SW480 (cell line): ENCODE data around the gene LAMA1.

Experiments
- DNase-seq: peaks from one replicate; pipeline ENCODE4 v3.0.0-alpha.2; 2016; ENCODE audit warnings: low spot score

The LAMA1 gene

GRCh38 chr18:7105268-7105667 is 12.3 kb downstream of the LAMA1 start:
- DNase-seq, result no peak

- no peak for DNase-seq
These were observed 12.9 kb downstream of the LAMA1 start for GRCh38 chr18:7104649-7105048.

- no peak for DNase-seq
These were observed 15.5 kb downstream of the LAMA1 start for GRCh38 chr18:7102131-7102530.

GRCh38 chr18:7096838-7097237 is 20.8 kb downstream of the LAMA1 start:
- no peak for DNase-seq

GRCh38 chr18:7094427-7094826 is 23.2 kb downstream of the LAMA1 start:
- DNase-seq, result no peak

GRCh38 chr18:7090771-7091170 is 26.8 kb downstream of the LAMA1 start:
- no peak for DNase-seq

- no peak for DNase-seq
These were observed 28.2 kb downstream of the LAMA1 start for GRCh38 chr18:7089369-7089768.

GRCh38 chr18:7084080-7085065 is 33.2 kb downstream of the LAMA1 start:
- DNase-seq, result no peak

- DNase-seq, result no peak
These were observed 34.9 kb downstream of the LAMA1 start for GRCh38 chr18:7082671-7083070.

- DNase-seq, result no peak
These were observed 38.4 kb downstream of the LAMA1 start for GRCh38 chr18:7079231-7079630.

GRCh38 chr18:7072593-7072992 is 45.0 kb downstream of the LAMA1 start:
- DNase-seq, result no peak

- DNase-seq, result no peak
These were observed 46.0 kb downstream of the LAMA1 start for GRCh38 chr18:7071600-7071999.

GRCh38 chr18:7070466-7070865 is 47.1 kb downstream of the LAMA1 start:
- DNase-seq, result no peak

GRCh38 chr18:7068871-7069590 is 48.6 kb downstream of the LAMA1 start:
- DNase-seq, result no peak

GRCh38 chr18:7066965-7067555 is 50.5 kb downstream of the LAMA1 start:
- DNase-seq, result no peak

GRCh38 chr18:7065736-7066135 is 51.9 kb downstream of the LAMA1 start:
- DNase-seq, result no peak

- no peak for DNase-seq
These were observed 53.3 kb downstream of the LAMA1 start for GRCh38 chr18:7064346-7064745.

- DNase-seq, result no peak
These were observed 54.8 kb downstream of the LAMA1 start for GRCh38 chr18:7062811-7063210.

GRCh38 chr18:7062236-7062635 is 55.4 kb downstream of the LAMA1 start:
- DNase-seq, result no peak

- DNase-seq, result no peak
These were observed 58.3 kb downstream of the LAMA1 start for GRCh38 chr18:7059276-7059675.

- no peak for DNase-seq
These were observed 61.6 kb downstream of the LAMA1 start for GRCh38 chr18:7056026-7056425.

- no peak for DNase-seq
These were observed 67.6 kb downstream of the LAMA1 start for GRCh38 chr18:7049951-7050350.

- no peak for DNase-seq
These were observed 69.5 kb downstream of the LAMA1 start for GRCh38 chr18:7048081-7048480.
